ENCODE results near the gene GEMIN7.

Gene GEMIN7

DNA sequence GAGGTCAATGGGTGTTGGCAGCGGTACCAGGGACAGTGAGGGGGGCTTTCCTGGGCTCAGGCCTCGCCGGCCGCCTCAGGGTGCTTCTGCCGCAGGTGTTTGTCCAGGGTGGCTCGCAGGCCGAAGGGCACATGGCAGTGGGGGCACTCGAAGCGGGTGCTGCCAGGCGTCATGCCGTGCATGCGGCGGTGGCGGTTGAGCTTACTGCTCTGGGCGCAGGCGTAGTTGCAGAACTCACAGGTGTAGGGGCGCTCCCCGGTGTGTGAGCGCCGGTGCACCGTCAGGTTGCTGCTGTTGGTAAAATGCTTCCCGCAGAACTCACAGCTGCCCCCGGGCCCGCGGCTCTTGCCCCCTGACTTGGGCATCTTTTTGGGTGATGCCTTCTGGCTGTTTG, 7.5 kb upstream of the GEMIN7 start:
- TF ChIP-seq ZFX (IDR thresholded peaks at IDR 0.05) = no peak
- TF ChIP-seq, protein P1, sequence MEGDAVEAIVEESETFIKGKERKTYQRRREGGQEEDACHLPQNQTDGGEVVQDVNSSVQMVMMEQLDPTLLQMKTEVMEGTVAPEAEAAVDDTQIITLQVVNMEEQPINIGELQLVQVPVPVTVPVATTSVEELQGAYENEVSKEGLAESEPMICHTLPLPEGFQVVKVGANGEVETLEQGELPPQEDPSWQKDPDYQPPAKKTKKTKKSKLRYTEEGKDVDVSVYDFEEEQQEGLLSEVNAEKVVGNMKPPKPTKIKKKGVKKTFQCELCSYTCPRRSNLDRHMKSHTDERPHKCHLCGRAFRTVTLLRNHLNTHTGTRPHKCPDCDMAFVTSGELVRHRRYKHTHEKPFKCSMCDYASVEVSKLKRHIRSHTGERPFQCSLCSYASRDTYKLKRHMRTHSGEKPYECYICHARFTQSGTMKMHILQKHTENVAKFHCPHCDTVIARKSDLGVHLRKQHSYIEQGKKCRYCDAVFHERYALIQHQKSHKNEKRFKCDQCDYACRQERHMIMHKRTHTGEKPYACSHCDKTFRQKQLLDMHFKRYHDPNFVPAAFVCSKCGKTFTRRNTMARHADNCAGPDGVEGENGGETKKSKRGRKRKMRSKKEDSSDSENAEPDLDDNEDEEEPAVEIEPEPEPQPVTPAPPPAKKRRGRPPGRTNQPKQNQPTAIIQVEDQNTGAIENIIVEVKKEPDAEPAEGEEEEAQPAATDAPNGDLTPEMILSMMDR (conservative IDR thresholded peaks at IDR 0.05) = no peak
- H3K27ac ChIP-seq = no peak overlapping the region

DNA sequence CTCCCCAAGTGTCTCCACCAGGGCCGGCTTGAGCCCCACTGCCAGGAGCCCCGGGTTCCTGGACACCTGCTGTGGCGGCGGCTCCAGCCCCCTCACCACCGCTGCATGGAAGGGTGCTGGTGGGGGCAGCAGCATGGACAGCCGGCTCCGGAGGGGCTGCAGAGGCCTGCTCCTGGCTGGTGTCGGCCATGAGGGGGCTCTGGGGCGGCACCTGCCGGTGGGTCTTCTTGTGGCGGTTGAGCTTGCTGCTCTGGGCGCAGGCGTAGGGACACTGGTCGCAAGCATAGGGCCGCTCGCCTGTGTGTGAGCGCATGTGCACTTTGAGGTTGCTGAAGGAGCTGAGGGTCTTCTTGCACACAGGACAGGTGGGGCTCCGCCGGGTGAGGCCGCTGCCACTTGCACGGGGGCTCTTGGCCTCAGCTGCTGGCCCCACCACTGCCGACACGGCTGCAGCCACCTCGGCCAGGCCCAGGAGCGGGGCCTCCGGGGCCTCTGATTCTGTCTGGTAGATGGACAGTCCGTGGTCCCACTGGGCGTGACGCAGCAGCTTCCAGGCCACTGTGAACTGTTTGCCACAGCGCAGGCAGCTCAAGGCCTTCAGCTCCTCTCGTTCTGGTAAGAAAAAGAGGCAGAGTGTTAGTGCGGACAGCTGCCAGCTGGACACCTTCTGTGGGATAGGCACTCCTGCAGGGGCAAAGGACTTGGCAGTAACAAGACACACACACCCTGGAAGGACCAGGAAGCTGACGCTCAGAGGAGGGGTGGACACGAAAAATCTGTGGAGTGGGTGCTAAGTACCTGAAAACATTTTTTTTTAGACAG, 6.9 kb upstream of the GEMIN7 start:
- no peak overlapping the region for H3K27ac ChIP-seq
- no peak for TF ChIP-seq ZFX (IDR thresholded peaks at IDR 0.05)
- TF ChIP-seq, protein P1 (conservative IDR thresholded peaks at IDR 0.05) = no peak

DNA sequence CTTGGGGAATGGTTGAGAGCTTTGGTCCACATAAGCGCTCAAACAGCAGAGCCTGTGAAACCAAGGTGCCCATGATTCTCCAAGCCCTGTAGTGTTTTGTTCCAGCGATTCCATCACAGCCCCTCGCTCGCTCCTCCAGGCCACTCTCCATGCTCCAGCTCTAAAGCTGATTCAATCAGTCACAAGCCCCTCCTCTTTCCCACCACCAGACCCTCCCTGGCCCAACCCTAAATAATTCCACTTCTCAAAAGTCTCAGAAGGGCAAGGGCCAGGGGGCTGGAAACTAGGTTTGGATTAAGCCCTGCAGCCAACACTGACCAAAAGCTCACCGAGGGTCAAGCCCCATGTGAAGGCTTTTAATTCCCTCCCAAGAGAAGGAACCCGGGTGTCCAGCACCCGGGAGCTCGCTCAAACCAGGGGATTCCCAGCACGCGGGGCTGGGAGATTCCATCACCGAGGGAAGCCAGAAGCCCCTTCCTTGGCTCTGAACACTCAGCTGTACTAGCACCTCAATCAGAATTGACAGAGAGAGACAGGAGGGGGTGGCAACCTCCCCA, 4.2 kb upstream of the GEMIN7 start:
- TF ChIP-seq ZFX (IDR thresholded peaks at IDR 0.05) = no peak
- TF ChIP-seq, protein P1 (conservative IDR thresholded peaks at IDR 0.05) = no peak
- H3K27ac ChIP-seq = peak overlapping the region; percentile 93; the same call in 1 of the 2 replicates

DNA sequence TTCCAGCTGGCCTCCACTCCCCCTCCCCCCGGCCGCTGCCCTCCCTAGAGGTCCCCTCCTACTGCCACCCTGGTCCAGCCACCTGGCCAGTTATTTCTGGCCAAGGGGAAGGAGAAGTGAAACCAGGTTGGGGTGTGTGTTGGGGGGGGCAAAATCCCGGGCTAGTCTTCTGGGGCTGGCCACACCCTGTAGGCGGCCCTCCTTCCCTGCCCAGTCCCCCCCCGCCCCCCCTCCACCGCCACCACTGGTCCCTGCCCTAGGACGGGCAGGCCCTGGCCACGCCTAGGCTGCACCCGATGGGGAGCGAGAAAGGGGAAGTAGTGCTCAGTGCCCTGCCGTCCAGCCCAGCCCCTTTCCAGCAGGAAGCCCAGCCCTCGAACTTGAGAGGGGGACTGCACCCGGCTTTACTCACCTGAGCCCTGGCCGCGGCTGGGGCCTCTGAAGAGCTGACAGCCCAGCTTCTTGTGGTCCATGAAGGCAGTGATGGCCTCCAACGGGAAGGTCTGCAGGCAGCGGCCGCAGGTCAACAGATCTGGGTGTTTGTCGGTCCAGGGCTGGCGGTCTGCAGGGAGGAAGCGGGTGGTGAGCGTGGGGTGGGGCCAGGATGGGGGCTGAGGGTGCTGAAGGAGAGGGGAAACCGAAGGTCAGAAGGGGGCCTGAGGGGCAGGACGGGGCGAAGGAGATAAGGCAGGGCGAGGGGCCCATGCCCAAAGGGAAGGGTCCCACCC, 3.6 kb upstream of the GEMIN7 start:
- TF ChIP-seq, protein P1 (conservative IDR thresholded peaks at IDR 0.05) = no peak
- TF ChIP-seq ZFX (IDR thresholded peaks at IDR 0.05) = no peak
- H3K27ac ChIP-seq = peak overlapping the region; percentile 93

DNA sequence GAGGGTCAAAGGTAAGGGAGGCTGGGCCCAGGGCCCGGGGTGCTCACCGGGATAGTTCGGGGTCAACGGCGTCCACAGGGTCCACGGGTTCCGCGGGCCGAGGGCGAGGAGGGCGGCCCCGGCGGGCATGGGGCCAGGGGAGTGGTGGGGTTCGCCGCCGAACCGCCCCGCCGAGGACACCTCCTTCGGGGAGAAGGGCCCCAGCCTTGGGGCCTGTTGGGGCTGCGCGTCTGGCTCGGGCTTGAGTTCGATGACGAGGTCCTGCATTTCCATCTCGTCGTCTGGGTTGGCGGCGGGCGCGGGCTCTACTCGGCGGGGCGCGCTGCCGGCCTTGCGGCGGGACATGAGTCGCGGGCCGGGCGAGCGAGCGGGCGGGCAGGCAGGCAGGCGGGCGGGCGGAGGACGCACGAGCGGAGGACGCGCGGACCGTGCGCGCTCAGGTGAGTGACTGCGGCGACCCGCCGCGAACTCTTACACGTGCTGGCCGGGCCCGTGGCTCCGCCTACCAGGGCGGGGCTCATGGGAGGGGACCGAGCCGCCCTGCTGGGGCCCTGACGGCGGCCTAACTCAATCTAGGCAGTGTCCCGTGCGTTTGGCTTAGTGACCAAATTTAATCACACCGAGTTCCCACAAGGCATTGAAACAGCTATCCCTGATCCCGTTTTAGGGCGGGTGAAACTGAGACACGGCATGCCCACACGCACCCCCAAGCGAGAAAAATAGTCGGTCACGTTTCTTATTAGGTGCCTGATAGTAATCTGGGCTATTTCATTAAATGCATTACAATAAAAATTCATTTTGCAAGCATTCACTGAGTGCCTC, 2.8 kb upstream of the GEMIN7 start, which contains the start of gene ZNF296:
Gene ZNF296, minus strand, starts transcription at position 450 of the 822 bp plus-strand sequence. Its CDS starts 105 bp downstream, at position 345.
- H3K27ac ChIP-seq = peak within 1 kb of the TSS; percentile 93
- TF ChIP-seq ZFX (IDR thresholded peaks at IDR 0.05) = peak; percentile 48; the same call in 1 of the 2 replicates
- TF ChIP-seq, protein P1 (conservative IDR thresholded peaks at IDR 0.05) = no peak

DNA sequence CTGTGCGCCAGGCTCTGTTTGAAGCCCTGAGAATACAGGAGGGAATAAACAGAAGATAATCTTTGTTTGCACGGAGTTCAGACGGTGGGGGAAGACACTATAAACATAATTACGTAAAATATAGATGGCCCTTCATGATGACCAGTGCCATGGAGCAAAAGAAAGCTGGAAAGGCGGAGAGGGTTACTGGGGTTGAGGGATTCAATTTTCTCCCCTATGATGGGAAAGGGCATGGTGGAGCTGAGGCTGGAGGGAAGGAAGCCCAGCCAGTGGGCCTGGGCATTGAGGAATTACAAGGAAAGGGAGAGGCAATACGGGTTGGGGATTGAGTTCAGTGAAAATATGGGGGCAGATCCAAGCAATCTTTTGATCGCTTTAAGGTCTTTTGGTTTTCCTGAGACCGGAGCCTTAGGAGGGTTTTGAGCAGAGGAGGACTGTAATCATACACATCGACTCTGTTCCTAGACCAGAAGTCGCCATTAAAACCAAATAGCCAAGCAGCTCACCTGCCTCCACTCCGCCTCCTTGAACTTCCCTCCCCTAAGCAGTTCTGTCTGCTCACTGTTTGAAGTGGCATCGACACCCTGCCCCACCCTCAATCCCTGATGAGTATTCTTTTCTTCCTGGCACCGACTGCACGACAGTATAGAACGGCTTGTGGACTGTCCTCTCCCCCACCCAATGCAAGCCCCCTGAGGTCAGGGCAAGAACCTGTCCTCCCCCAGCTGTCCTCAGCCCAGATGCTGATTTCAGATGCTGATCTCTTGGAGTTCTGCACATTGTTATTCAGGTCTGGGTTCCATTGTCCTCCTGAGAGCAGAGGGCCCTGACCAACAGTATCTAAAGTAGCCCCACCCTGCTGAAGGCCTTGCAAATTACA, 2.0 kb upstream of the GEMIN7 start:
- H3K27ac ChIP-seq = peak overlapping the region; percentile 93
- TF ChIP-seq ZFX (IDR thresholded peaks at IDR 0.05) = no peak
